ENCODE measurements around the gene SHISA6.

Gene SHISA6

GRCh38 chr17:11503308-11504035 is 262.5 kb downstream of the SHISA6 start:
- Histone ChIP-seq H3K4me1 (ENCODE audit: low read depth, poor library complexity, severe bottlenecking) (no peaks in the 10 kb centered on the region), H3K4me3 (IDR thresholded peaks at IDR 0.05; ENCODE audit: insufficient read depth, low read depth, low read length) (no peak overlapping the region), H4K20me1 (ENCODE audit: insufficient read depth) (no peaks in the 10 kb centered on the region), H2AFZ (ENCODE audit: low read depth) (no peak overlapping the region), H3K9ac (no peak overlapping the region), H3K4me2 (no peak overlapping the region), H3K27me3 (ENCODE audit: insufficient read depth, low read depth) (no peaks in the 10 kb centered on the region), H3K27ac (no peak overlapping the region), H3K36me3 (ENCODE audit: insufficient read depth) (no peaks in the 10 kb centered on the region), H3K79me2 (ENCODE audit: insufficient read depth, low read depth) (no peaks in the 10 kb centered on the region)
- TF ChIP-seq, protein P1, sequence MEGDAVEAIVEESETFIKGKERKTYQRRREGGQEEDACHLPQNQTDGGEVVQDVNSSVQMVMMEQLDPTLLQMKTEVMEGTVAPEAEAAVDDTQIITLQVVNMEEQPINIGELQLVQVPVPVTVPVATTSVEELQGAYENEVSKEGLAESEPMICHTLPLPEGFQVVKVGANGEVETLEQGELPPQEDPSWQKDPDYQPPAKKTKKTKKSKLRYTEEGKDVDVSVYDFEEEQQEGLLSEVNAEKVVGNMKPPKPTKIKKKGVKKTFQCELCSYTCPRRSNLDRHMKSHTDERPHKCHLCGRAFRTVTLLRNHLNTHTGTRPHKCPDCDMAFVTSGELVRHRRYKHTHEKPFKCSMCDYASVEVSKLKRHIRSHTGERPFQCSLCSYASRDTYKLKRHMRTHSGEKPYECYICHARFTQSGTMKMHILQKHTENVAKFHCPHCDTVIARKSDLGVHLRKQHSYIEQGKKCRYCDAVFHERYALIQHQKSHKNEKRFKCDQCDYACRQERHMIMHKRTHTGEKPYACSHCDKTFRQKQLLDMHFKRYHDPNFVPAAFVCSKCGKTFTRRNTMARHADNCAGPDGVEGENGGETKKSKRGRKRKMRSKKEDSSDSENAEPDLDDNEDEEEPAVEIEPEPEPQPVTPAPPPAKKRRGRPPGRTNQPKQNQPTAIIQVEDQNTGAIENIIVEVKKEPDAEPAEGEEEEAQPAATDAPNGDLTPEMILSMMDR (conservative IDR thresholded peaks at IDR 0.05; ENCODE audit: low read depth, low read length) = no peak

GRCh38 chr17:11506635-11507034 is 265.6 kb downstream of the SHISA6 start:
- Histone ChIP-seq H3K4me1 (ENCODE audit: low read depth, poor library complexity, severe bottlenecking) (no peaks in the 10 kb centered on the region), H4K20me1 (ENCODE audit: insufficient read depth) (no peaks in the 10 kb centered on the region), H3K27me3 (ENCODE audit: insufficient read depth, low read depth) (no peaks in the 10 kb centered on the region), H3K79me2 (ENCODE audit: insufficient read depth, low read depth) (no peaks in the 10 kb centered on the region), H3K27ac (no peak overlapping the region), H3K4me3 (IDR thresholded peaks at IDR 0.05; ENCODE audit: insufficient read depth, low read depth, low read length) (no peak overlapping the region), H3K9ac (no peak overlapping the region), H2AFZ (ENCODE audit: low read depth) (no peak overlapping the region), H3K36me3 (ENCODE audit: insufficient read depth) (no peaks in the 10 kb centered on the region), H3K4me2 (no peak overlapping the region)
- TF ChIP-seq, protein P1 (conservative IDR thresholded peaks at IDR 0.05; ENCODE audit: low read depth, low read length) = no peak

DNA sequence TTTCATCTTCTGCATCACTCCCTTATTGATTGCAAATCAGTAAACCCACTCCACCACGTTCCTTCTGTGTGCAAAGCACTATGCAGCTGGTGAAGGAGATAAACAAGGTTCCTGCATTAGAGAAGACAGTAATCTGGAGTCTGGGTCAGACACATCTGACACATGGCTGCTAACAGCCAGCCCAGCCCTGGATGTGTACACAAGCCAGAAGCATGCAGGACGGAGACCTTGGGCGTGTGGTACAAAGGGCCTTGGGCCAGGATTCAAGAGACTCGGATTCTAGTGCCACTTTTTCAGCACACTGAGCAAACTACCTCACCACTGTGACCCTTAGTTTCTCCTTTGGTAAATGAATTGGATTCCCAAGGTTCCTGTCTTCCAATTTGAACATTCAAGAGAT is 270.7 kb downstream of the SHISA6 start:
- Histone ChIP-seq H3K27me3 (ENCODE audit: insufficient read depth, low read depth) (no peaks in the 10 kb centered on the region), H4K20me1 (ENCODE audit: insufficient read depth) (no peaks in the 10 kb centered on the region), H2AFZ (ENCODE audit: low read depth) (no peak overlapping the region), H3K36me3 (ENCODE audit: insufficient read depth) (no peaks in the 10 kb centered on the region), H3K9ac (no peak overlapping the region), H3K27ac (no peak overlapping the region), H3K4me2 (no peak overlapping the region), H3K4me3 (IDR thresholded peaks at IDR 0.05; ENCODE audit: insufficient read depth, low read depth, low read length) (no peak overlapping the region), H3K4me1 (ENCODE audit: low read depth, poor library complexity, severe bottlenecking) (no peaks in the 10 kb centered on the region), H3K79me2 (ENCODE audit: insufficient read depth, low read depth) (no peaks in the 10 kb centered on the region)
- TF ChIP-seq, protein P1 (conservative IDR thresholded peaks at IDR 0.05; ENCODE audit: low read depth, low read length) = no peak

GRCh38 chr17:11514565-11514964 is 273.6 kb downstream of the SHISA6 start:
- Histone ChIP-seq H3K36me3 (ENCODE audit: insufficient read depth) (no peaks in the 10 kb centered on the region), H4K20me1 (ENCODE audit: insufficient read depth) (no peaks in the 10 kb centered on the region), H2AFZ (ENCODE audit: low read depth) (no peak overlapping the region), H3K9ac (no peak overlapping the region), H3K27me3 (ENCODE audit: insufficient read depth, low read depth) (no peaks in the 10 kb centered on the region), H3K4me3 (IDR thresholded peaks at IDR 0.05; ENCODE audit: insufficient read depth, low read depth, low read length) (no peak overlapping the region), H3K4me1 (ENCODE audit: low read depth, poor library complexity, severe bottlenecking) (no peaks in the 10 kb centered on the region), H3K27ac (no peak overlapping the region), H3K4me2 (no peak overlapping the region), H3K79me2 (ENCODE audit: insufficient read depth, low read depth) (no peaks in the 10 kb centered on the region)
- TF ChIP-seq, protein P1 (conservative IDR thresholded peaks at IDR 0.05; ENCODE audit: low read depth, low read length) = no peak
